Nephron (organoid): Measurements from ENCODE around the gene UNC13C.

Experiments used
- H3K27ac Mint-ChIP-seq, 3 experiments: 2 replicates each; pipeline ENCODE4 v1.8.0; 2020; ENCODE audit warnings: mixed read lengths in 3 of 3, mild to moderate bottlenecking in 2 of 3, moderate library complexity in 1 of 3
- H3K27me3 Mint-ChIP-seq: 2 replicates; pipeline ENCODE4 v1.8.0; 2021; ENCODE audit warnings: low read depth, mild to moderate bottlenecking, moderate library complexity, mixed read lengths
- H3K36me3 Mint-ChIP-seq: 2 replicates; pipeline ENCODE4 v1.8.0; 2020; ENCODE audit warnings: low read depth, mixed read lengths
- H3K4me1 Mint-ChIP-seq: 2 replicates; pipeline ENCODE4 v1.8.0; 2020; ENCODE audit warnings: mixed read lengths
- H3K4me3 Mint-ChIP-seq, 3 experiments: 2 replicates each; pipeline ENCODE4 v1.8.0; 2020; ENCODE audit warnings: mild to moderate bottlenecking in 3 of 3, mixed read lengths in 3 of 3, moderate library complexity in 2 of 3
- H3K9me3 Mint-ChIP-seq: 2 replicates; pipeline ENCODE4 v1.8.0; 2020; ENCODE audit warnings: mixed read lengths
- CTCF ChIP-seq, 3 experiments: fragments of 200-600 bp; sonication (generic); IDR thresholded peaks; one replicate each; pipeline ENCODE4 v1.5.0; 2021; ENCODE audit warnings: antibody characterized with exemption in 3 of 3; ENCODE audit not compliant: unreplicated experiment in 3 of 3

UNC13C gene

GRCh38 chr15:54099010-54099409, 120.8 kb downstream of the UNC13C start:
- no peaks in the 10 kb centered on the region for H3K4me1 Mint-ChIP-seq
- H3K27ac Mint-ChIP-seq = no peak overlapping the region
- H3K4me3 Mint-ChIP-seq = no peak overlapping the region
- TF ChIP-seq CTCF (IDR thresholded peaks at IDR 0.05; ENCODE audit: unreplicated experiment in 3 of 3) = no peak
- H3K27me3 Mint-ChIP-seq = peaks cover 4% of the 10 kb centered on the region
- H3K36me3 Mint-ChIP-seq = no peaks in the 10 kb centered on the region
- H3K9me3 Mint-ChIP-seq = peaks cover 3% of the 10 kb centered on the region

- Mint-ChIP-seq H3K9me3 (no peaks in the 10 kb centered on the region), H3K4me1 (no peaks in the 10 kb centered on the region), H3K4me3 (no peak overlapping the region), H3K27ac (no peak overlapping the region), H3K27me3 (peaks cover 4% of the 10 kb centered on the region), H3K36me3 (no peaks in the 10 kb centered on the region)
- no peak for TF ChIP-seq CTCF (IDR thresholded peaks at IDR 0.05; ENCODE audit: unreplicated experiment in 3 of 3)
These were observed 123.5 kb downstream of the UNC13C start for GRCh38 chr15:54101664-54102270.

- H3K27me3 Mint-ChIP-seq = peaks cover 4% of the 10 kb centered on the region
- TF ChIP-seq CTCF (IDR thresholded peaks at IDR 0.05; ENCODE audit: unreplicated experiment in 3 of 3) = no peak
- no peaks in the 10 kb centered on the region for H3K36me3 Mint-ChIP-seq
- no peak overlapping the region for H3K4me3 Mint-ChIP-seq
- H3K9me3 Mint-ChIP-seq = no peaks in the 10 kb centered on the region
- H3K4me1 Mint-ChIP-seq = no peaks in the 10 kb centered on the region
- no peak overlapping the region for H3K27ac Mint-ChIP-seq
These were observed 124.5 kb downstream of the UNC13C start for GRCh38 chr15:54102704-54103103.

- Mint-ChIP-seq H3K4me1 (no peaks in the 10 kb centered on the region), H3K9me3 (no peaks in the 10 kb centered on the region), H3K36me3 (no peaks in the 10 kb centered on the region), H3K27me3 (no peaks in the 10 kb centered on the region), H3K4me3 (no peak overlapping the region), H3K27ac (no peak overlapping the region)
- TF ChIP-seq CTCF (IDR thresholded peaks at IDR 0.05; ENCODE audit: unreplicated experiment in 3 of 3) = no peak
These were observed 130.8 kb downstream of the UNC13C start for GRCh38 chr15:54109014-54109413.

GRCh38 chr15:54119051-54119450, 140.8 kb downstream of the UNC13C start:
- Mint-ChIP-seq H3K36me3 (no peaks in the 10 kb centered on the region), H3K27me3 (no peaks in the 10 kb centered on the region), H3K27ac (no peak overlapping the region), H3K4me1 (no peaks in the 10 kb centered on the region), H3K9me3 (peaks cover 6% of the 10 kb centered on the region), H3K4me3 (no peak overlapping the region)
- TF ChIP-seq CTCF (IDR thresholded peaks at IDR 0.05; ENCODE audit: unreplicated experiment in 3 of 3) = no peak

GRCh38 chr15:54120949-54121463, 142.8 kb downstream of the UNC13C start:
- Mint-ChIP-seq H3K27ac (no peak overlapping the region), H3K36me3 (no peaks in the 10 kb centered on the region), H3K4me3 (no peak overlapping the region), H3K9me3 (peaks cover 6% of the 10 kb centered on the region), H3K27me3 (no peaks in the 10 kb centered on the region), H3K4me1 (no peaks in the 10 kb centered on the region)
- TF ChIP-seq CTCF (IDR thresholded peaks at IDR 0.05; ENCODE audit: unreplicated experiment in 3 of 3) = no peak
